Measurements from ENCODE around the gene ARX.

ARX gene

DNA sequence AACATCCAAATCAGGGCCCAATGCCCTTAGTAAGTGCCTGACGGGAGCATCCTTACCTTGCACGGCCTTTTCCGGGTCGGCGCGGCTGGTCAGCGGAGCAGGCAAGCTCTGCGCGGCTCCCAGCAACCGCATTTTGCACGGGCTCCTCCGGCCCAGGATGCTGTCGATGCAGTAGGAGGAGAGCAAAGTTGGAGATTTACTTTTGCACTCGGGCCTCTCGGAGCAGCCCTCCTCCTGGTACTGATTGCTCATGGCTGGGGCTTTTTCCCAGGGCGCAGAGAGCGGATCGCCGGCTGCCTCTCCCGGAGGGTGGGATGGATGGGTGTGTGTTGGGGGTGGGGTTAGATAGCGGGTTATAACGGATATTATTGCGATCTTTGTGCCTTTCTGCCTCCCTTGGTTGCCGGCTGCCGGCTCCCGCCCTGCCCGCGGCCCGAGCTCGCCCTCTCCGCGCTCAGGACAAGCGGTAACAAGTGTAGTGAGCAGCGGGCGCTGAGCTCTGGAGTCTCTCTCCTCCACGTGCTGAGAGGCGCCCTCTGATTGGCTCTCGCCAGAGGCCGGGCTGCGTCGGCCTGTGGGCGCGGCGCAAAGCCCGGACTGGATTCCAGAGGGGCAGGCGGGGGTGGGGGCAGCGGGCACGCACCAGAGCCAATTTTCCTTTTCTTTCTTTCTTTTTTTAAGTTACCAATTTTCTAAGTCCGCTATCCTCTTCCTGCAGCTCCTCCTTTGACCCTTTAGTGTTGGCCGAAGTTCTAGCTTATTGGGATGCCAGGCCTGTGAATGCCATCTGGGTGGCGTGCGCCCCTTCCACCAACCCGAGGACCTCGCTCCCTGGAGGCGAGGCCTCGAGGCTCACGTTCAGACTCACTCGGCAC lies at the start of gene ARX:
TSS of gene ARX (minus strand) at position 480 of the 875 bp plus-strand sequence. CDS start at position 252, 228 bp downstream.
- no peak for DNase-seq (ENCODE audit: low read depth, low spot score)

- DNase-seq (ENCODE audit: low read depth, low spot score): no peak
Observed at GRCh38 chrX:25059273-25059672, 43.5 kb upstream of the ARX start.

GRCh38 chrX:25052798-25053534 lies 37.2 kb upstream of the ARX start:
- DNase-seq (ENCODE audit: low read depth, low spot score): no peak

GRCh38 chrX:25049971-25050370 lies 34.2 kb upstream of the ARX start:
- DNase-seq (ENCODE audit: low read depth, low spot score): no peak

DNA sequence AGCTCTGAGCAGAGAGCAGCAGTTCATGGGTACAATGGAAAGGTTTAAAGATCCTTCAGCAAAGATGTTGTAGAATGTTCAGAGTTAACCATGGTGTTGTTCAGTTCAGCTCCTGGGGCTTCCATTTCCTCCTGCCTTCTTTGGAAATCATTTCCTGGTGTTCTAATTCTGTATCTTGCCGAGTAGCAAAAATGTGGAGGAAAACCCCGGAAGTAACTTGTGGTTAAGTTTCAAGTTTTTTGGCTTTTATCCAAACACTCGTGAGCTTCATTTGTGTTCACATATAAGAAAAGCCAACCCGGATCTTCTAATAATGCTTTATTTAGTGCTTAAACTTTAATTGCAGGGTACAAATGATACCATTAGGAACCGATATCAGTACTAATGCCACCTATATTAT lies 33.6 kb upstream of the ARX start:
- no peak for DNase-seq (ENCODE audit: low read depth, low spot score)

GRCh38 chrX:25048178-25048577 lies 32.4 kb upstream of the ARX start:
- DNase-seq (ENCODE audit: low read depth, low spot score): no peak

GRCh38 chrX:25043192-25043591 lies 27.4 kb upstream of the ARX start:
- no peak for DNase-seq (ENCODE audit: low read depth, low spot score)

- DNase-seq (ENCODE audit: low read depth, low spot score): no peak
Observed at GRCh38 chrX:25039036-25039435, 23.3 kb upstream of the ARX start.

- no peak for DNase-seq (ENCODE audit: low read depth, low spot score)
Observed at GRCh38 chrX:25034889-25035288, 19.1 kb upstream of the ARX start.

- DNase-seq (ENCODE audit: low read depth, low spot score): no peak
Observed at GRCh38 chrX:25029288-25029825, 13.6 kb upstream of the ARX start.

GRCh38 chrX:25028726-25029125 lies 13.0 kb upstream of the ARX start:
- DNase-seq (ENCODE audit: low read depth, low spot score): no peak

GRCh38 chrX:25026576-25026975 lies 10.8 kb upstream of the ARX start:
- no peak for DNase-seq (ENCODE audit: low read depth, low spot score)

- DNase-seq (ENCODE audit: low read depth, low spot score): no peak
Observed at GRCh38 chrX:25025615-25026014, 9.8 kb upstream of the ARX start.

GRCh38 chrX:25023908-25024307 lies 8.1 kb upstream of the ARX start:
- DNase-seq (ENCODE audit: low read depth, low spot score): no peak

DNA sequence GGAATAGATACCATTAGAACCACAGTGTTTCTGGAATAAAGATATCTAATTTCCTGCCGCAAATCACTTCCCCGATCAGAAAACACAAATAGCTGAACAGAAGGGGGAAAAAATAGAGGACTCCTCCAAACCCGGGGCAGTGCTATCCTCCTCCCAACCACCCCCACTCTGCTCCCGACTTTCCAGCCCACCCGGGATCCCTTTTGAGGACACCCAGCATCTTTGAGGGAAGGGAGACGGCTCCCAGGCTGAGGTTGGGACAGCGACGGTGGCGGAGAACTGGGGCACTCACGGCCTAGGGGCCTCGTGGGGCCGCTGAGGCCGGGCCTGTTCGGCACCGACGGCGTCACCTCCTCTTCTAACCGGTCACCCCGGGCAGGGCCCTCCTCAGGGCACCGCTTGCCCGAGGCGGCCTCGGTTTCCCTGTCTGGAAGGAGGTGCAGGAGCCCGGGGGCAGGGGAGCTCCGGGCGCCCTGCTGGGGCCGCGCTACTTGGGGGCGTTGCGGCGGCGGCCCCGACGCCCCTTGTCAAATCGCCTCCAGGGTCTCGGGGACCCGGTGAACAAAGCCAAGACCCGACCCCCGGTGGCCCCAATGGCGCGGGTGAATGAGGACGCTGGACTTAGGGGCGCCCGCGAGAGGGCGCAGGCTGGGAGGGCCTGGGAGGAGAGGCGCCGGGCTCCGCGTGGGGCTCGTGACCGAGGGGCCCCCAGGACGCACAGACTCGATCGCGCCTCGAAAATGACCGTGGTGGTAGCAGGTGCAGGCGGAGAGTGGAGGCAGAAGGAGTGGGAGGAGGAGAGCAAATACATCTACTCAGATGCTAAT lies 6.9 kb upstream of the ARX start:
- no peak for DNase-seq (ENCODE audit: low read depth, low spot score)

DNA sequence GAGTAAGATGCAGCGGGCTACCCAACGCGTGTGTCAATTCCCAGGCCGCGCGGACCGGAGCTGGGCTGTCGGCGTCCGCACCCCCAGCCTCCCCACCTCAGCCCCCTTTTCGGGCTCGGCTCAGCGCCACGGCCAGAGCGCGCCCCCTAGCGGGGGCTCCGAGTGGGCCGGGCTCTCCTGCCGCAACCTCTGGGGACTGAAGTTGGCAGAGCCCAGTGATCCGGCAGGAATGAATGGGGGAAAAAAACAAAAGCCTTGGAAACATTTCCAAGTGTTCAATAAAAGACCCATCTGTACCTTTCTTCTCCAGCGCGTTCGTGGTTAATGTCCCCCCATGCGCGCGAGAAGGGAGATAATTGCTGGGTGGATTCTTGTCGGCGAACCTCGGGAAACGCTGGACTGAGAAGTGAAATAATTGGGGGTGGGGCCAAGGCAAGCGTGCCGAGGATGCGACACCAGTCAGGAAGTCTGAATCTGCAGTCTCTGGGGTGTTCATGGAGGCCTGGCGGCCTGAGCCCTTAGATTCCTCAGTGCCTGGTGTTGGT lies 5.2 kb upstream of the ARX start:
- DNase-seq (ENCODE audit: low read depth, low spot score): no peak

- no peak for DNase-seq (ENCODE audit: low read depth, low spot score)
Observed at GRCh38 chrX:25020391-25020904, 4.7 kb upstream of the ARX start.

- DNase-seq (ENCODE audit: low read depth, low spot score): no peak
Observed at GRCh38 chrX:25019707-25020390, 4.1 kb upstream of the ARX start.

DNA sequence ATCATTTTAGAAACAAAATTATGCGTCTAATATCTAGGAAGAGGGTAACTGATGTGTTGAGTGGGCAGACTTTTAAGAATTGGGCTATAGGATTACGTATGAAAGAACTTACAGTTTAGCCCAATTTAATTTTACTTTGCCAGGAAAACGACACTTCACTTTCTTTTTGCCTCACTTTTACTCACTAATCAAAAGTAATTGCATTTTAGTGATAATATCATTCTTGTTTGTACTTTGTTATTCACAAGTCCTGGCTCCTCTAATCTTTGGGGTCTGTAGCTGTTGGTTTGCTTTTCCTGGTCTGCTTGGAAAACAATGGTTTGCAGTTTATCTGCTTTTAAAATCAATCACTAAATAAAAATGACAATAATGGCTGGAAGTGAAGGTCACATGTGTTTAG lies 2.9 kb upstream of the ARX start:
- no peak for DNase-seq (ENCODE audit: low read depth, low spot score)

DNA sequence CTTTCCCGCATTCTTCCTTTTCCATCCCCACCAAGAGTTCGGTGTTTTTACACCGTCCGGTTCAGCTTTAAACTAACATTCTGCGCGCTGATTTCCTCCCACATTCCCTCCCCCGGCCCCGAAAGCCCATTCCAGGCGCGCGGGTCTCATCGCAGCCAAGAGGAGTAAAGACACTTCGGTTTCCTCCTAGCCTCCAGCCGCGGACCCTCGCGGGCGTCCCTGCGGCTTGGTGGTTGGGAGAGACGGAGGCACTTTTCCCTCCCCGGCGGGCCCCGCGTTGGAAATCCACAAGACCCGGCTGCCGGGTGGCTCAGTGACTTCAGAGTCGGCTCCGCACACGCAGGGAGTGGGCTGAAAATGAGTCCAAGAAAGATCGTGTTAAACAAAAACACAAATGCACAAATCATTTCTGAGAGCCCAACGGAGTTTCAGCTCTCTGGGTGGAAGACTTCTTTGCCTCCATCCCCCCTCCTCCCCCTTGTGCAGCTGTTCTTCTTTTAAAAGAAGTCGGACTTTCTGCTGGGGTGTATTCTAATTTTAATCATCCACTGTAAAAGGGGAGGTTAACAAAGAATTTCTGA lies 2.0 kb upstream of the ARX start:
- no peak for DNase-seq (ENCODE audit: low read depth, low spot score)

All from brain pericyte (primary cell).